Measurements from ENCODE around the gene GOLGA6C.
"Not testable (repeated sequence)": the region's sequence is repeated elsewhere in the genome, so short reads cannot be mapped to it uniquely, and the experiment has no call there.

DNA sequence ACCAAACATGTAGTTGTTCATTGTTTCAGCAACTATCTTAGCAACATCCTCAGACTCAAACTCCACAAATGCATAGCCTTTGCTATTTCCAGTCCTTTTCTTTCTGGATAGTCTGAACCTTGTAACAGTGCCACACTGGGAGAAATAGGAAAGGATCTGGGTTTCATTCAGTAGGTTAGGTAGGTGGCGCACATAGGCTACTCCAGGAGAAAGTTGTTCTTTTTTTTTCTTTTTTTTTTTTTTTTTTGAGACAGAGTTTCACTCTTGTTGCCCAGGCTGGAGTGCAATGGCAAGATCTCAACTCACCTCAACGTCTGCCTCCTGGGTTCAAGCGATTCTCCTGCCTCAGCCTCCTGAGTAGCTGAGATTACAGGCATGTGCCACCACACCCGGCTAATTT, 5.8 kb upstream of the GOLGA6C start:
- TF ChIP-seq POLR2AphosphoS5 (IDR thresholded peaks at IDR 0.05; ENCODE audit: borderline replicate concordance, low read depth, low read length); EZH2 (IDR thresholded peaks at IDR 0.05): not testable (repeated sequence)
